ENCODE data around the gene LMNB1. TPM values are rescaled to one million over a fixed set of nuclear protein-coding genes. Genes with fewer than 3 reads are reported as not detected.
A peak's percentile ranks its signal among the peaks of the same experiment; 100 is the strongest.
"Not testable (repeated sequence)": the region's sequence is repeated elsewhere in the genome, so short reads cannot be mapped to it uniquely, and the experiment has no call there.

Gene LMNB1
- total RNA-seq, 1 donor from 2014 or later, result 362 TPM

GRCh38 chr5:126777257-126777974 is 480 bp downstream of the LMNB1 start:
- Mint-ChIP-seq H3K4me3 (peak overlapping the region; percentile 98), H3K9me3 (no peaks in the 10 kb centered on the region), H3K27ac (ENCODE audit: unreplicated experiment) (peak overlapping the region; percentile 100), H3K36me3 (ENCODE audit: low read depth) (peaks cover 18% of the 10 kb centered on the region), H3K27me3 (ENCODE audit: low read depth) (peaks cover 5% of the 10 kb centered on the region), H3K4me1 (peaks cover 32% of the 10 kb centered on the region)
- TF ChIP-seq CTCF (conservative IDR thresholded peaks at IDR 0.05), result peak; percentile 37
- DNase-seq (ENCODE audit: low read depth, low spot score), result no peak

- peak; percentile 88 for DNase-seq (ENCODE audit: low read depth, low spot score)
- Mint-ChIP-seq H3K9me3 (no peaks in the 10 kb centered on the region), H3K4me1 (peaks cover 32% of the 10 kb centered on the region), H3K27ac (ENCODE audit: unreplicated experiment) (peak overlapping the region; percentile 100), H3K4me3 (peak overlapping the region; percentile 98), H3K27me3 (ENCODE audit: low read depth) (peaks cover 5% of the 10 kb centered on the region), H3K36me3 (ENCODE audit: low read depth) (peaks cover 18% of the 10 kb centered on the region)
- TF ChIP-seq CTCF (conservative IDR thresholded peaks at IDR 0.05), result no peak
Observed at GRCh38 chr5:126777975-126778674, 1.2 kb downstream of the LMNB1 start.

GRCh38 chr5:126778675-126779403 is 1.9 kb downstream of the LMNB1 start:
- TF ChIP-seq CTCF (conservative IDR thresholded peaks at IDR 0.05), result no peak
- DNase-seq (ENCODE audit: low read depth, low spot score), result no peak
- Mint-ChIP-seq H3K4me3 (peak overlapping the region; percentile 98), H3K36me3 (ENCODE audit: low read depth) (peaks cover 22% of the 10 kb centered on the region), H3K27me3 (ENCODE audit: low read depth) (peaks cover 5% of the 10 kb centered on the region), H3K27ac (ENCODE audit: unreplicated experiment) (peak overlapping the region; percentile 100), H3K4me1 (peaks cover 38% of the 10 kb centered on the region), H3K9me3 (peaks cover 4% of the 10 kb centered on the region)

GRCh38 chr5:126780165-126780827 is 3.4 kb downstream of the LMNB1 start:
- Mint-ChIP-seq H3K9me3 (peaks cover 4% of the 10 kb centered on the region), H3K36me3 (ENCODE audit: low read depth) (peaks cover 22% of the 10 kb centered on the region), H3K4me3 (peak overlapping the region; percentile 98), H3K27ac (ENCODE audit: unreplicated experiment) (no peak overlapping the region), H3K4me1 (peaks cover 37% of the 10 kb centered on the region), H3K27me3 (ENCODE audit: low read depth) (peaks cover 5% of the 10 kb centered on the region)
- TF ChIP-seq CTCF (conservative IDR thresholded peaks at IDR 0.05), result peak; percentile 73
- DNase-seq (ENCODE audit: low read depth, low spot score), result peak; percentile 32

- H3K9me3 Mint-ChIP-seq; H3K4me3 Mint-ChIP-seq; H3K27me3 Mint-ChIP-seq (ENCODE audit: low read depth); DNase-seq (ENCODE audit: low read depth, low spot score); H3K27ac Mint-ChIP-seq (ENCODE audit: unreplicated experiment): not testable (repeated sequence)
- H3K4me1 Mint-ChIP-seq, result peaks cover 32% of the 10 kb centered on the region
- peaks cover 16% of the 10 kb centered on the region for H3K36me3 Mint-ChIP-seq (ENCODE audit: low read depth)
Observed at GRCh38 chr5:126788409-126788808, 11.5 kb downstream of the LMNB1 start.
